CD4-positive, alpha-beta T cell (primary cell): ENCODE measurements around the gene TMEM106B. TPM values are rescaled to one million over a fixed set of nuclear protein-coding genes. Genes with fewer than 3 reads are reported as not detected.

Experiments used
- ATAC-seq: fragments of 200-7000 bp; cut with Tn5 transposase; one replicate; pipeline ENCODE4 v1.10.0; 2022; ENCODE audit warnings: mild to moderate bottlenecking; ENCODE audit not compliant: poor library complexity
- CTCF ChIA-PET: fragments of 350-600 bp; sonication (Branson Sonifier 250); formaldehyde crosslinking; loops from one replicate; lab custom pipeline; 2021; ENCODE audit warnings: antibody characterized with exemption, inconsistent platforms; lab: Charles Lee
- POLR2A ChIA-PET: fragments of 350-600 bp; sonication (Branson Sonifier 250); formaldehyde crosslinking; loops from one replicate; lab custom pipeline; 2021; ENCODE audit warnings: antibody characterized with exemption, inconsistent platforms; lab: Charles Lee
- DNase-seq, 14 experiments: peaks; one replicate each; pipeline ENCODE4 v3.0.0-alpha.2; 2013 to 2020; ENCODE audit warnings: mixed read lengths in 2 of 14
- H3K27ac ChIP-seq, 2 donors: one replicate each; pipeline versions ENCODE4 v1.5.1 to v1.7.0; 2013; ENCODE audit warnings: low read length in 2 of 2, low read depth in 1 of 2, mild to moderate bottlenecking in 1 of 2
- H3K27me3 ChIP-seq, 2 experiments: 1 replicate in 1 of 2; 2 replicates in 1 of 2; pipeline versions ENCODE4 v1.6.1 to v1.7.0; 2013; ENCODE audit warnings: low read length in 2 of 2, control low read depth in 1 of 2, mild to moderate bottlenecking in 1 of 2, moderate library complexity in 1 of 2; ENCODE audit not compliant: insufficient read depth in 2 of 2, control insufficient read depth in 1 of 2
- H3K36me3 ChIP-seq: one replicate; pipeline ENCODE4 v1.6.1; 2013; ENCODE audit warnings: low read length, control low read depth; ENCODE audit not compliant: insufficient read depth
- H3K4me1 ChIP-seq: one replicate; pipeline ENCODE4 v1.6.1; 2013; ENCODE audit warnings: low read length, control low read depth; ENCODE audit not compliant: insufficient read depth
- H3K4me3 ChIP-seq: one replicate; pipeline ENCODE4 v1.5.1; 2013; ENCODE audit warnings: mild to moderate bottlenecking, low read length, moderate library complexity
- H3K9me3 ChIP-seq, 2 experiments: 1 replicate in 1 of 2; 2 replicates in 1 of 2; pipeline versions ENCODE4 v1.6.1 to v1.7.0; 2013; ENCODE audit warnings: low read length in 2 of 2, mild to moderate bottlenecking in 2 of 2, control low read depth in 1 of 2, moderate library complexity in 1 of 2; ENCODE audit not compliant: control insufficient read depth in 1 of 2, insufficient read depth in 1 of 2
- H3K27ac Mint-ChIP-seq: one replicate; pipeline ENCODE4 v1.8.0; 2020; ENCODE audit warnings: mixed read lengths
- H3K27me3 Mint-ChIP-seq: one replicate; pipeline ENCODE4 v1.8.0; 2021; ENCODE audit warnings: mixed read lengths
- H3K36me3 Mint-ChIP-seq: one replicate; pipeline ENCODE4 v1.8.0; 2021; ENCODE audit warnings: low read depth, mixed read lengths
- H3K4me1 Mint-ChIP-seq: one replicate; pipeline ENCODE4 v1.8.0; 2021; ENCODE audit warnings: low read depth, mixed read lengths
- H3K4me3 Mint-ChIP-seq: one replicate; pipeline ENCODE4 v1.8.0; 2020; ENCODE audit warnings: mild to moderate bottlenecking, mixed read lengths
- H3K9me3 Mint-ChIP-seq: one replicate; pipeline ENCODE4 v1.8.0; 2020; ENCODE audit warnings: mixed read lengths
- CTCF ChIP-seq: fragments of 200-600 bp; IDR thresholded peaks from one replicate; pipeline ENCODE4 v1.8.0; 2022; ENCODE audit warnings: antibody characterized with exemption, mild to moderate bottlenecking
- intact Hi-C, 2 experiments: fragments of 100-400 bp; cut with DNase I in 1 of 2; cut with micrococcal nuclease in 1 of 2; formaldehyde crosslinking; loops; one replicate each; pipeline versions ENCODE4 v1.15.1 to v1.9.0; 2023 to 2025; cut with DNase I, micrococcal nuclease
- total RNA-seq, 174 experiments: library from RNA in 2 of 174; stranded (reverse) in 2 of 174; gene quantifications; one replicate each; pipeline ENCODE4 v1.2.3 and lab custom pipeline; 2021 to 2026

Gene TMEM106B
- total RNA-seq, 2 experiments from 2014 or later: 16.9 to 17.5 TPM

GRCh38 chr7:12231097-12231496 is 20.0 kb downstream of the TMEM106B start:
- DNase-seq (no peak), ATAC-seq (no peak)
- intact Hi-C loops: no loop called here
- ChIA-PET CTCF (no interaction called here), POLR2A (interaction anchor here (0.8 kb wide), 1 partner anchor 29 kb away, joined by 3 read pairs; no protein-coding TSS in a partner anchor)
- Mint-ChIP-seq H3K36me3 (peaks cover 68% of the 10 kb centered on the region), H3K9me3 (no peaks in the 10 kb centered on the region), H3K27ac (no peak overlapping the region), H3K27me3 (no peaks in the 10 kb centered on the region), H3K4me1 (peaks cover 12% of the 10 kb centered on the region), H3K4me3 (no peak overlapping the region)
- H3K27me3 ChIP-seq: no peaks in the 10 kb centered on the region
- no peak overlapping the region for H3K4me3 ChIP-seq
- H3K36me3 ChIP-seq: peaks cover 40% of the 10 kb centered on the region
- no peaks in the 10 kb centered on the region for H3K4me1 ChIP-seq
- TF ChIP-seq CTCF: no peak
- no peaks in the 10 kb centered on the region for H3K9me3 ChIP-seq
- H3K27ac ChIP-seq: no peak overlapping the region

GRCh38 chr7:12233175-12233574 is 22.1 kb downstream of the TMEM106B start:
- Histone ChIP-seq H3K27me3 (no peaks in the 10 kb centered on the region), H3K4me3 (no peak overlapping the region), H3K27ac (no peak overlapping the region), H3K36me3 (peaks cover 49% of the 10 kb centered on the region), H3K9me3 (no peaks in the 10 kb centered on the region), H3K4me1 (no peaks in the 10 kb centered on the region)
- ChIA-PET CTCF (no interaction called here), POLR2A (interaction anchor here (1.3 kb wide), 1 partner anchor 25 kb away, joined by 3 read pairs; no protein-coding TSS in a partner anchor)
- no peak for TF ChIP-seq CTCF
- peaks cover 8% of the 10 kb centered on the region for H3K4me1 Mint-ChIP-seq
- no peak overlapping the region for H3K27ac Mint-ChIP-seq
- DNase-seq (no peak), ATAC-seq (no peak)
- H3K36me3 Mint-ChIP-seq: peaks cover 69% of the 10 kb centered on the region
- H3K4me3 Mint-ChIP-seq: no peak overlapping the region
- peaks cover under 1% of the 10 kb centered on the region for H3K9me3 Mint-ChIP-seq
- H3K27me3 Mint-ChIP-seq: no peaks in the 10 kb centered on the region
- intact Hi-C loops: no loop called here

- Mint-ChIP-seq H3K4me3 (no peak overlapping the region), H3K9me3 (peaks cover 2% of the 10 kb centered on the region), H3K4me1 (peaks cover 10% of the 10 kb centered on the region), H3K27ac (no peak overlapping the region), H3K36me3 (peaks cover 79% of the 10 kb centered on the region), H3K27me3 (no peaks in the 10 kb centered on the region)
- ChIA-PET CTCF (no interaction called here), POLR2A (no interaction called here)
- no peak overlapping the region for H3K4me3 ChIP-seq
- H3K4me1 ChIP-seq: no peaks in the 10 kb centered on the region
- no peaks in the 10 kb centered on the region for H3K9me3 ChIP-seq
- no peak for DNase-seq
- TF ChIP-seq CTCF: no peak
- peaks cover 50% of the 10 kb centered on the region for H3K36me3 ChIP-seq
- no peak overlapping the region for H3K27ac ChIP-seq
- H3K27me3 ChIP-seq: no peaks in the 10 kb centered on the region
- no peak for ATAC-seq
- intact Hi-C loops: no loop called here
These were observed 23.3 kb downstream of the TMEM106B start for GRCh38 chr7:12234334-12234865.
